ENCODE data around the gene TADA1. TPM values are rescaled to one million over a fixed set of nuclear protein-coding genes. Genes with fewer than 3 reads are reported as not detected.

TADA1 gene
- total RNA-seq, 1 experiment from 2014 or later: 13.1 TPM

DNA sequence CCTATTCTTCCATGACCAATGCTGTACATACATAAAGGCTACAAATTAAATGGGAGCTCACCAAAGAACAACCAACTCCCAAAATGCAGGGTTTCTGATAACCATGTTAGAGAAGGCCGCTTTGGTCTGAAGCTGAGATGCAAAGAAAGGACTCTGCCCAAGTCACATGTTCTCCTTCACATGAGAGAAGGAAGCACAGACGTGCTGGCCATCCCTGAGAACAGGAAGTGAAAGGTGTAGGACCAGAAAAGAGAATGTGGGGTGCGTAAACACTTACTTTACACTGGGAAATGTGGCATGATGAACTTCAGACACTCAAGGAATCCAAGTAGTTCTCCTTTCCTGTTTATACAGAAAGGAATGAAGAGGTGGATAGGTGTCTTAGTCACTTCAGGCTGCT lies 31.7 kb upstream of the TADA1 start:
- Mint-ChIP-seq H3K4me1 (ENCODE audit: low read depth, unreplicated experiment) (peaks cover 18% of the 10 kb centered on the region), H3K27ac (ENCODE audit: unreplicated experiment) (no peak overlapping the region), H3K9me3 (ENCODE audit: low read depth, unreplicated experiment) (peaks cover 5% of the 10 kb centered on the region), H3K36me3 (ENCODE audit: insufficient read depth, unreplicated experiment) (no peaks in the 10 kb centered on the region), H3K4me3 (ENCODE audit: low read depth, unreplicated experiment) (no peak overlapping the region), H3K27me3 (ENCODE audit: unreplicated experiment) (no peaks in the 10 kb centered on the region)
- BruUV-seq (replicated peaks): no TSS peak
- intact Hi-C loops (cut with micrococcal nuclease; ENCODE audit: unreplicated experiment): no loop called here
- no peak for DNase-seq
- TF ChIP-seq, protein P1, sequence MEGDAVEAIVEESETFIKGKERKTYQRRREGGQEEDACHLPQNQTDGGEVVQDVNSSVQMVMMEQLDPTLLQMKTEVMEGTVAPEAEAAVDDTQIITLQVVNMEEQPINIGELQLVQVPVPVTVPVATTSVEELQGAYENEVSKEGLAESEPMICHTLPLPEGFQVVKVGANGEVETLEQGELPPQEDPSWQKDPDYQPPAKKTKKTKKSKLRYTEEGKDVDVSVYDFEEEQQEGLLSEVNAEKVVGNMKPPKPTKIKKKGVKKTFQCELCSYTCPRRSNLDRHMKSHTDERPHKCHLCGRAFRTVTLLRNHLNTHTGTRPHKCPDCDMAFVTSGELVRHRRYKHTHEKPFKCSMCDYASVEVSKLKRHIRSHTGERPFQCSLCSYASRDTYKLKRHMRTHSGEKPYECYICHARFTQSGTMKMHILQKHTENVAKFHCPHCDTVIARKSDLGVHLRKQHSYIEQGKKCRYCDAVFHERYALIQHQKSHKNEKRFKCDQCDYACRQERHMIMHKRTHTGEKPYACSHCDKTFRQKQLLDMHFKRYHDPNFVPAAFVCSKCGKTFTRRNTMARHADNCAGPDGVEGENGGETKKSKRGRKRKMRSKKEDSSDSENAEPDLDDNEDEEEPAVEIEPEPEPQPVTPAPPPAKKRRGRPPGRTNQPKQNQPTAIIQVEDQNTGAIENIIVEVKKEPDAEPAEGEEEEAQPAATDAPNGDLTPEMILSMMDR (IDR thresholded peaks at IDR 0.05; ENCODE audit: unreplicated experiment): no peak
- CTCF ChIA-PET: interaction anchor here (0.6 to 7.5 kb wide), 2 partner anchors 152 to 303 kb away, joined by 3 to 221 read pairs; no protein-coding TSS in a partner anchor

DNA sequence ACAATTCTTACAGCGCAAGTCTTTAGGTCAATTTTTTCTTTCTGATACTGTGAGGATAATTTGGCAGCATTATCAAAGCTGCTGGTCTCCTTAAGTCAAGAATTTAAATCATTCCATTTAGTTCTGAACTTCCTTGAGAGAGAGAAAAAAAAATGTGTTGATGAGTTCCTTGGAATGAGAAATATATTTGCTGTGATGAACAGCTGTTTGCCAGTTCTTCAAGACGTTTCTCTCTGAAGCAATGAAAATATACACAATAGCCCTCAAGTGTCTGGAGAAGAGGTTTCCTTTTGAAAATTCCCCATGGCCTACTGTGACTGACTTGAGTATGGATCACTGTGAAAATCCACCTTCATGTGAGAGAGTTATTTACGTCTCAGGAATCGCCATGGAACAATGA lies 31.0 kb upstream of the TADA1 start:
- TF ChIP-seq, protein P1 (IDR thresholded peaks at IDR 0.05; ENCODE audit: unreplicated experiment): no peak
- Mint-ChIP-seq H3K36me3 (ENCODE audit: insufficient read depth, unreplicated experiment) (no peaks in the 10 kb centered on the region), H3K27ac (ENCODE audit: unreplicated experiment) (no peak overlapping the region), H3K9me3 (ENCODE audit: low read depth, unreplicated experiment) (peaks cover 5% of the 10 kb centered on the region), H3K4me3 (ENCODE audit: low read depth, unreplicated experiment) (no peak overlapping the region), H3K27me3 (ENCODE audit: unreplicated experiment) (no peaks in the 10 kb centered on the region), H3K4me1 (ENCODE audit: low read depth, unreplicated experiment) (peaks cover 18% of the 10 kb centered on the region)
- no peak for DNase-seq
- BruUV-seq (replicated peaks): no TSS peak
- intact Hi-C loops (cut with micrococcal nuclease; ENCODE audit: unreplicated experiment): no loop called here
- CTCF ChIA-PET: interaction anchor here (1.5 to 7.5 kb wide), 2 partner anchors 31 to 153 kb away, joined by 5 to 221 read pairs; partner anchors contain the start of gene TADA1

DNA sequence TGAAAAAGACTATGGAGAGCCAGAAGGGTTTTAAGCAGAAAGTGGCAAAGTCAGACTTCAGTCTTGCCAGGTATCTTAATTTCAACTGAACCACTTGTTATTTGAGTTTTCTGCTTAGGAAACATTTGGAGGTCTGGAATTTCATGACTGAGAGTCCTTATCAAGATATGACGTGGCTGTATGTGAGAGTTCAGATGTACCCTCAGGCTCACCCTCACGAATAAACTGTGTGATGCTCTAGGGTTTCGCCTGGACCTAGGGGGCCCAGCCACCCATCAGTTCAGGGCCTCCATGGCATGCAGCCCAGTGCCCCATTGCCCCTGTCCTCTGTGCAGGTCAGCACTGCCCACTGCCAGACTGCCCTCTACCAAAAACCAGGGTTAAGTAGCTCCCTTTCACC lies 30.6 kb upstream of the TADA1 start:
- BruUV-seq (replicated peaks): no TSS peak
- CTCF ChIA-PET: interaction anchor here (0.5 to 7.5 kb wide), 5 partner anchors 23 to 324 kb away, joined by 3 to 221 read pairs (median 4); partner anchors contain the start of gene TADA1
- H3K4me3 Mint-ChIP-seq (ENCODE audit: low read depth, unreplicated experiment): no peak overlapping the region
- DNase-seq: no peak
- TF ChIP-seq, protein P1 (IDR thresholded peaks at IDR 0.05; ENCODE audit: unreplicated experiment): no peak
- H3K4me1 Mint-ChIP-seq (ENCODE audit: low read depth, unreplicated experiment): peaks cover 18% of the 10 kb centered on the region
- H3K27ac Mint-ChIP-seq (ENCODE audit: unreplicated experiment): no peak overlapping the region
- H3K27me3 Mint-ChIP-seq (ENCODE audit: unreplicated experiment): no peaks in the 10 kb centered on the region
- no peaks in the 10 kb centered on the region for H3K36me3 Mint-ChIP-seq (ENCODE audit: insufficient read depth, unreplicated experiment)
- intact Hi-C loops (cut with micrococcal nuclease; ENCODE audit: unreplicated experiment): no loop called here
- peaks cover 3% of the 10 kb centered on the region for H3K9me3 Mint-ChIP-seq (ENCODE audit: low read depth, unreplicated experiment)

DNA sequence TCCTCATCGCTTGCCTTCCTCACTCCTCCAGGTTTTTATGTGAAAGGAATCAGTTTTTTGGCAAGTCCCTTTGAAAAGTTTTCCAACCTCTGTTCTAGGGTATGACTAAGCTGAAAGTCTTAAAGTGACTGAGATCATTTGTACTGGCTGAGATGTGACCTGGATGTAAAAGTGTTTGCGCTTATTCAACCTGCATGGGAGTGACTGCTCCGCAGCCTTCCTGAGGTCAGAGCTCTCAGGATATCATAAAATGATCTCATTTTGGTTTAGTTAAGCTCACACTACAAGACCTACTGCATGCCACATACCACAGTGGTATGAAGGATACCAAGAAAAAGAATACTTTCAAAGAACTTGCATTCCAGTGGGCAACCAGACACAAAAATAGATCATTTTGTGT lies 29.8 kb upstream of the TADA1 start:
- CTCF ChIA-PET: interaction anchor here (1.2 to 7.5 kb wide), 4 partner anchors 22 to 154 kb away, joined by 3 to 221 read pairs (median 4); partner anchors contain the start of gene TADA1
- no peak overlapping the region for H3K27ac Mint-ChIP-seq (ENCODE audit: unreplicated experiment)
- no peaks in the 10 kb centered on the region for H3K27me3 Mint-ChIP-seq (ENCODE audit: unreplicated experiment)
- peaks cover 15% of the 10 kb centered on the region for H3K4me1 Mint-ChIP-seq (ENCODE audit: low read depth, unreplicated experiment)
- intact Hi-C loops (cut with micrococcal nuclease; ENCODE audit: unreplicated experiment): no loop called here
- TF ChIP-seq, protein P1 (IDR thresholded peaks at IDR 0.05; ENCODE audit: unreplicated experiment): no peak
- H3K36me3 Mint-ChIP-seq (ENCODE audit: insufficient read depth, unreplicated experiment): no peaks in the 10 kb centered on the region
- no peak for DNase-seq
- no peak overlapping the region for H3K4me3 Mint-ChIP-seq (ENCODE audit: low read depth, unreplicated experiment)
- no TSS peak for BruUV-seq (replicated peaks)
- no peaks in the 10 kb centered on the region for H3K9me3 Mint-ChIP-seq (ENCODE audit: low read depth, unreplicated experiment)

Measured in Calu3 (cell line).